ENCODE measurements around the gene PMEPA1.

GRCh38 chr20:57652606-57653545 lies 56.9 kb downstream of the PMEPA1 start:
- no peak for TF ChIP-seq EP300 (IDR thresholded peaks at IDR 0.05)
- TF ChIP-seq POLR2A (IDR thresholded peaks at IDR 0.05): no peak
- TF ChIP-seq CTCF (IDR thresholded peaks at IDR 0.05): no peak
